Upper lobe of left lung (tissue), 4 donors: ENCODE measurements around the gene EEF2.

ENCODE experiments used
- EP300 ChIP-seq, 4 donors: sonication (generic); formaldehyde crosslinking; IDR thresholded peaks; one replicate each; pipeline ENCODE4 v1.5.1; 2017; ENCODE audit warnings: antibody characterized with exemption in 4 of 4, control low read depth in 2 of 4
- POLR2A ChIP-seq, 4 donors: fragments of 450-650 bp; IDR thresholded peaks; one replicate each; pipeline ENCODE4 v1.5.1; 2016 to 2017; ENCODE audit warnings: antibody characterized with exemption in 4 of 4, mild to moderate bottlenecking in 2 of 4
- POLR2AphosphoS5 ChIP-seq, 2 donors: sonication (generic); formaldehyde crosslinking; IDR thresholded peaks; one replicate each; pipeline ENCODE4 v1.5.1; 2017; ENCODE audit warnings: antibody characterized with exemption in 2 of 2
- TF ChIP-seq, protein P1 (sequence below), 6 experiments: fragments of 450-650 bp in 4 of 6; fragments of 200-600 bp in 2 of 6; sonication (generic) in 2 of 6; IDR thresholded peaks; one replicate each; pipeline ENCODE4 v1.5.1; 2016 to 2019; ENCODE audit warnings: antibody characterized with exemption in 6 of 6

DNA sequence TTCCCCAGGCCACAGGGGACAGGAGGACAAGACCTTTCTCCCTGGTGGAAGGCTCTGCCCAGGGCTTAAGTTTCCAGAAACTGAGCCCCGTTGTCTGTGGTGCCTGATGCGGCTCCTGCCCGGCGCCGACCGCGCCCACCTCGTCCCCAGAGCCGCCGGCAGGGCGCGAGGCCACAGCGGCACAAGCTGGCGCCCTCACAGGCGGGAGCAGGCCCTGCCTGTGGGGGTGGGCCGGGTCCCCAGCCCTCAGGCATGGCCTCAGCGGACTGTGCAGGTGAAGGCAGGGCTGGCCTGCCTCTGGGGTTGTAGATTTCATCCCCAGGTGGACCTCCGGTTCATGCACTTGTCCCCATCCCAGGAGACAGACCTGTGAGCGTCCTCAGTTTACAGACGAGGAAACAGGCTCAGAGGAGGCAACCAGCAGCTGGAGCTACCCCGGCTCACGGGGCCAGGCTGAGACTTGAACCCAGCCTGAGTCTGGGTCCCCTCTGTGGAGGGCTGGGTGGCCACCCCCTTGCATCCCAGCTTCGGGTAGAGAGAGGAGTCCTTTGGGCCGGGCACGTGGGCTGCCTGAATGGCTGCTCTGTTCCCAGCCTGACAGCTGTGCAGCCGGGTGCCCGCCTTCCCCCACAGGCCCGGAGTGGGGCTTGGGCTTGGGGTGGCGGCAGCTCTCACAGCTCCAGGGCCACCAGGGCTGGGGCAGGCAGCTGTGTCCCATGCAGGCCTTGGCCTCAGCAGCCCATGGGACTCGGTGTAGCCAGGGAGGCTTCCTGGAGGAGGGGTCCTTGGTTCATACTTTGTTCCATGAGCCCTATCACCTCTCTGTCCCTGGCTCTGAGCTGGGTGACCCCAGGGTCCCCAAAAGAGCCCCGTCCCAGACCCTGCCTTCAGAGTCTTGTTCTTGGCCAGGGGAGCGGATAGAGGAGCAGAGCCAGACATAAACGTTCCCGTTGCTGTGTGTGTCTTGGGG, 49.1 kb upstream of the EEF2 start:
- TF ChIP-seq, protein P1, sequence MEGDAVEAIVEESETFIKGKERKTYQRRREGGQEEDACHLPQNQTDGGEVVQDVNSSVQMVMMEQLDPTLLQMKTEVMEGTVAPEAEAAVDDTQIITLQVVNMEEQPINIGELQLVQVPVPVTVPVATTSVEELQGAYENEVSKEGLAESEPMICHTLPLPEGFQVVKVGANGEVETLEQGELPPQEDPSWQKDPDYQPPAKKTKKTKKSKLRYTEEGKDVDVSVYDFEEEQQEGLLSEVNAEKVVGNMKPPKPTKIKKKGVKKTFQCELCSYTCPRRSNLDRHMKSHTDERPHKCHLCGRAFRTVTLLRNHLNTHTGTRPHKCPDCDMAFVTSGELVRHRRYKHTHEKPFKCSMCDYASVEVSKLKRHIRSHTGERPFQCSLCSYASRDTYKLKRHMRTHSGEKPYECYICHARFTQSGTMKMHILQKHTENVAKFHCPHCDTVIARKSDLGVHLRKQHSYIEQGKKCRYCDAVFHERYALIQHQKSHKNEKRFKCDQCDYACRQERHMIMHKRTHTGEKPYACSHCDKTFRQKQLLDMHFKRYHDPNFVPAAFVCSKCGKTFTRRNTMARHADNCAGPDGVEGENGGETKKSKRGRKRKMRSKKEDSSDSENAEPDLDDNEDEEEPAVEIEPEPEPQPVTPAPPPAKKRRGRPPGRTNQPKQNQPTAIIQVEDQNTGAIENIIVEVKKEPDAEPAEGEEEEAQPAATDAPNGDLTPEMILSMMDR (IDR thresholded peaks at IDR 0.05) = no peak
- TF ChIP-seq POLR2A (IDR thresholded peaks at IDR 0.05) = no peak
- TF ChIP-seq POLR2AphosphoS5 (IDR thresholded peaks at IDR 0.05) = no peak
- no peak for TF ChIP-seq EP300 (IDR thresholded peaks at IDR 0.05)
